Neural cell (in vitro differentiated cells): ENCODE data around the gene PLPP3. TPM values are rescaled to one million over a fixed set of nuclear protein-coding genes. Genes with fewer than 3 reads are reported as not detected.

Experiments
- H2AFZ ChIP-seq: fragments of 200-600, 300-800 bp; sonication (generic), shearing (Covaris generic); 2 replicates; pipeline ENCODE4 v1.6.0; 2014; ENCODE audit warnings: low read depth, mild to moderate bottlenecking, antibody characterized with exemption, low read length, moderate library complexity
- H3F3A ChIP-seq: fragments of 200-600 bp; shearing (Covaris generic); 2 replicates; pipeline ENCODE4 v1.6.1; 2016; ENCODE audit warnings: mild to moderate bottlenecking, moderate library complexity, mixed read lengths, antibody characterized with exemption, low read length; ENCODE audit not compliant: insufficient read depth, poor library complexity, severe bottlenecking
- H3K27ac ChIP-seq: fragments of 200-600, 300-800 bp; sonication (generic), shearing (Covaris generic); 2 replicates; pipeline ENCODE4 v1.5.1; 2014; ENCODE audit warnings: mild to moderate bottlenecking, low read length, moderate library complexity
- H3K27me3 ChIP-seq: fragments of 300-800, 200-600 bp; sonication (generic), shearing (Covaris generic); 2 replicates; pipeline ENCODE4 v1.6.0; 2014; ENCODE audit warnings: mild to moderate bottlenecking, low read depth, low read length, moderate library complexity; ENCODE audit not compliant: insufficient read depth
- H3K36me3 ChIP-seq: fragments of 300-800, 200-600 bp; sonication (generic), shearing (Covaris generic); 2 replicates; pipeline ENCODE4 v1.5.1; 2014; ENCODE audit warnings: mild to moderate bottlenecking, antibody characterized with exemption, low read length, moderate library complexity; ENCODE audit not compliant: insufficient read depth
- H3K4me2 ChIP-seq: fragments of 300-800, 200-600 bp; sonication (generic), shearing (Covaris generic); 2 replicates; pipeline ENCODE4 v1.6.0; 2014; ENCODE audit warnings: mild to moderate bottlenecking, low read length
- H3K4me3 ChIP-seq: fragments of 300-800, 200-600 bp; sonication (generic), shearing (Covaris generic); 2 replicates; pipeline ENCODE4 v1.5.1; 2014; ENCODE audit warnings: mild to moderate bottlenecking, low read length, moderate library complexity
- H3K79me2 ChIP-seq: fragments of 200-600 bp; shearing (Covaris generic); replicated peaks from 2 replicates; pipeline ENCODE4 v1.6.0; 2014; ENCODE audit warnings: mild to moderate bottlenecking, low read length, moderate library complexity; ENCODE audit not compliant: insufficient read depth
- H3K9ac ChIP-seq: fragments of 300-800, 200-600 bp; sonication (generic), shearing (Covaris generic); 2 replicates; pipeline ENCODE4 v1.6.1; 2016; ENCODE audit warnings: mild to moderate bottlenecking, low read length, mixed read lengths
- H3K9me2 ChIP-seq: fragments of 200-600 bp; shearing (Covaris generic); 2 replicates; pipeline ENCODE4 v1.6.1; 2016; ENCODE audit warnings: mild to moderate bottlenecking, low read length, mixed read lengths; ENCODE audit not compliant: insufficient read depth
- H3K9me3 ChIP-seq: fragments of 200-600, 300-800 bp; sonication (generic), shearing (Covaris generic); 2 replicates; pipeline ENCODE4 v1.6.1; 2016; ENCODE audit warnings: mild to moderate bottlenecking, mixed run types, low read length, moderate library complexity, mixed read lengths
- H4K20me1 ChIP-seq: fragments of 200-600 bp; shearing (Covaris generic); 2 replicates; pipeline ENCODE4 v1.6.1; 2016; ENCODE audit warnings: mild to moderate bottlenecking, mixed run types; ENCODE audit not compliant: insufficient read depth
- CTCF ChIP-seq: fragments of 450-650 bp; IDR thresholded peaks from 2 replicates; pipeline ENCODE4 v1.5.1; 2014; ENCODE audit warnings: antibody characterized with exemption, mild to moderate bottlenecking, moderate library complexity; ENCODE audit not compliant: poor library complexity, severe bottlenecking
- EP300 ChIP-seq: fragments of 450-650 bp; conservative IDR thresholded peaks from 2 replicates; pipeline ENCODE4 v1.6.1; 2014; ENCODE audit warnings: antibody characterized with exemption, mild to moderate bottlenecking, moderate library complexity; ENCODE audit not compliant: poor library complexity, severe bottlenecking
- EZH2 ChIP-seq: fragments of 200-600, 300-800 bp; shearing (Covaris generic), sonication (generic); IDR thresholded peaks from 2 replicates; pipeline ENCODE4 v1.6.1; 2014; ENCODE audit warnings: antibody characterized with exemption, low read length, borderline replicate concordance, mild to moderate bottlenecking; ENCODE audit not compliant: insufficient read depth, poor library complexity, severe bottlenecking
- MXI1 ChIP-seq: fragments of 450-650 bp; conservative IDR thresholded peaks from 2 replicates; pipeline ENCODE4 v1.6.1; 2014; ENCODE audit warnings: antibody characterized with exemption, mild to moderate bottlenecking; ENCODE audit not compliant: poor library complexity, severe bottlenecking
- POLR2AphosphoS5 ChIP-seq: IDR thresholded peaks from 2 replicates; pipeline ENCODE4 v1.6.1; 2012
- RAD21 ChIP-seq: fragments of 450-650 bp; conservative IDR thresholded peaks from 2 replicates; pipeline ENCODE4 v1.6.1; 2014; ENCODE audit warnings: antibody characterized with exemption, mild to moderate bottlenecking, moderate library complexity
- REST ChIP-seq: IDR thresholded peaks from 2 replicates; pipeline ENCODE4 v1.6.1; 2012; ENCODE audit warnings: borderline replicate concordance
- SMC3 ChIP-seq: fragments of 450-650 bp; conservative IDR thresholded peaks from 2 replicates; pipeline ENCODE4 v1.6.1; 2014; ENCODE audit warnings: antibody characterized with exemption, mild to moderate bottlenecking, moderate library complexity; ENCODE audit not compliant: poor library complexity
- TAF1 ChIP-seq: IDR thresholded peaks from 2 replicates; pipeline ENCODE4 v1.6.1; 2012; ENCODE audit warnings: low read depth
- polyA plus RNA-seq: library from polyadenylated mRNA; depleted of rRNA; stranded (reverse); fragments of >200 nt; gene quantifications from 2 replicates; pipeline ENCODE4 v1.2.3, GENCODE V29; 2014

Gene PLPP3
- polyA plus RNA-seq, 1 donor from 2014 or later: 2.1 TPM

GRCh38 chr1:56520016-56520601 is 59.3 kb downstream of the PLPP3 start:
- H3K79me2 ChIP-seq: no peaks in the 10 kb centered on the region
- no peak overlapping the region for H2AFZ ChIP-seq
- H3K36me3 ChIP-seq: no peaks in the 10 kb centered on the region
- H4K20me1 ChIP-seq: no peaks in the 10 kb centered on the region
- no peak overlapping the region for H3K4me3 ChIP-seq
- no peak overlapping the region for H3K27ac ChIP-seq
- H3K9ac ChIP-seq: no peak overlapping the region
- no peak overlapping the region for H3K4me2 ChIP-seq
- no peaks in the 10 kb centered on the region for H3K9me2 ChIP-seq
- no peaks in the 10 kb centered on the region for H3F3A ChIP-seq
- TF ChIP-seq REST (no peak), SMC3 (no peak), MXI1 (no peak), RAD21 (no peak), POLR2AphosphoS5 (no peak), EP300 (no peak), CTCF (no peak), EZH2 (no peak), TAF1 (no peak)
- H3K9me3 ChIP-seq: no peaks in the 10 kb centered on the region
- no peaks in the 10 kb centered on the region for H3K27me3 ChIP-seq

GRCh38 chr1:56517404-56518130 is 61.8 kb downstream of the PLPP3 start:
- Histone ChIP-seq H3K4me3 (no peak overlapping the region), H3K36me3 (no peaks in the 10 kb centered on the region), H3K4me2 (no peak overlapping the region), H3K9ac (no peak overlapping the region), H3K27me3 (no peaks in the 10 kb centered on the region), H2AFZ (no peak overlapping the region), H3K79me2 (no peaks in the 10 kb centered on the region), H3F3A (no peaks in the 10 kb centered on the region), H3K9me2 (no peaks in the 10 kb centered on the region), H3K27ac (no peak overlapping the region), H3K9me3 (no peaks in the 10 kb centered on the region), H4K20me1 (no peaks in the 10 kb centered on the region)
- TF ChIP-seq CTCF (no peak), POLR2AphosphoS5 (no peak), EZH2 (no peak), EP300 (no peak), REST (no peak), SMC3 (no peak), RAD21 (no peak), TAF1 (no peak), MXI1 (no peak)
